Sigmoid colon (tissue), 7 donors: ENCODE data around the gene HDHD3. TPM values are rescaled to one million over a fixed set of nuclear protein-coding genes. Genes with fewer than 3 reads are reported as not detected.

Experiments
- DNase-seq: peaks from one replicate; pipeline ENCODE4 v3.0.0-alpha.2; 2019
- H3K27ac ChIP-seq, 4 donors: fragments of 200-600 bp; sonication (generic); one replicate each; pipeline ENCODE4 v1.5.1; 2016 to 2019; ENCODE audit warnings: mild to moderate bottlenecking in 1 of 4
- H3K27me3 ChIP-seq, 3 donors: fragments of 200-600 bp; sonication (generic); one replicate each; pipeline ENCODE4 v1.5.1; 2019; ENCODE audit warnings: mild to moderate bottlenecking in 1 of 3
- H3K36me3 ChIP-seq, 4 donors: fragments of 200-600 bp; sonication (generic); one replicate each; pipeline ENCODE4 v1.5.1; 2016 to 2019
- H3K4me1 ChIP-seq, 4 donors: fragments of 200-600 bp; sonication (generic); one replicate each; pipeline ENCODE4 v1.5.1; 2017 to 2019
- H3K4me3 ChIP-seq, 4 donors: fragments of 200-600 bp; sonication (generic); one replicate each; pipeline ENCODE4 v1.5.1; 2017 to 2019; ENCODE audit warnings: mild to moderate bottlenecking in 2 of 4, moderate library complexity in 1 of 4
- H3K9me3 ChIP-seq, 4 donors: fragments of 200-600 bp in 3 of 4; sonication (generic) in 3 of 4; one replicate each; pipeline versions ENCODE4 v1.5.1 to v1.6.1; 2013 to 2019
- CTCF ChIP-seq, 4 experiments: fragments of 450-650 bp in 3 of 4; fragments of 200-600 bp in 1 of 4; IDR thresholded peaks; one replicate each; pipeline ENCODE4 v1.5.1; 2016 to 2019; ENCODE audit warnings: antibody characterized with exemption in 4 of 4, mild to moderate bottlenecking in 3 of 4, moderate library complexity in 2 of 4
- EP300 ChIP-seq, 4 donors: sonication (generic); formaldehyde crosslinking; IDR thresholded peaks; one replicate each; pipeline ENCODE4 v1.6.1; 2017; ENCODE audit warnings: antibody characterized with exemption in 4 of 4
- POLR2A ChIP-seq, 2 donors: fragments of 450-650 bp; IDR thresholded peaks; one replicate each; pipeline ENCODE4 v1.6.1; 2016; ENCODE audit warnings: antibody characterized with exemption in 2 of 2, mild to moderate bottlenecking in 2 of 2, moderate library complexity in 2 of 2
- POLR2AphosphoS5 ChIP-seq, 4 donors: sonication (generic); formaldehyde crosslinking; IDR thresholded peaks; one replicate each; pipeline ENCODE4 v1.6.1; 2017; ENCODE audit warnings: antibody characterized with exemption in 4 of 4
- WGBS, 2 donors: extraction: QIAGEN DNeasy Blood & Tissue Kit; methylation state at CpG; one replicate each; pipeline ENCODE4 v1.1.7; 2013; 5-methylcytosine and 5-hydroxymethylcytosine counted together
- intact Hi-C: fragments of 100-400 bp; cut with DNase I; formaldehyde crosslinking; loops from one replicate; pipeline ENCODE4 v1.15.1; 2023
- polyA plus RNA-seq, 3 donors: library from polyadenylated mRNA; stranded (reverse); fragments of 200-250 nt; gene quantifications; one replicate each; pipeline ENCODE4 v1.2.3, GENCODE V29; 2013
- total RNA-seq, 4 donors: library from RNA; depleted of rRNA; stranded (reverse); fragments of >200 nt; gene quantifications; one replicate each; pipeline ENCODE4 v1.1.0, GENCODE V29; 2016
- donor health status: healthy with polysubstance abuse.
- donor health status: Bipolar disorder and iron deficiency.
- donor health status: healthy.

The HDHD3 gene
- total and polyA plus RNA-seq, 7 donors = 16.4 to 158 (median 34.6) TPM

- Histone ChIP-seq H3K4me1 (peaks cover 0 to 16% (median 11%) of the 10 kb centered on the region in 4 donors), H3K27ac (no peak overlapping the region), H3K9me3 (no peaks in the 10 kb centered on the region), H3K4me3 (no peak overlapping the region), H3K27me3 (no peaks in the 10 kb centered on the region), H3K36me3 (no peaks in the 10 kb centered on the region)
- intact Hi-C loops = no loop called here
- TF ChIP-seq POLR2AphosphoS5 (IDR thresholded peaks at IDR 0.05) (no peak), POLR2A (IDR thresholded peaks at IDR 0.05) (no peak), CTCF (IDR thresholded peaks at IDR 0.05) (no peak), EP300 (IDR thresholded peaks at IDR 0.05) (no peak)
- WGBS, 2 donors = 94 to 95% methylated on average over 2 of the region's 2 CpGs
- no peak for DNase-seq
Observed at GRCh38 chr9:113337714-113338113, 39.1 kb downstream of the HDHD3 start.

- H3K9me3 ChIP-seq = no peaks in the 10 kb centered on the region
- H3K27ac ChIP-seq = no peak overlapping the region
- peaks cover 0 to 23% (median 0%) of the 10 kb centered on the region in 4 donors for H3K36me3 ChIP-seq
- no peak for DNase-seq
- no peaks in the 10 kb centered on the region for H3K4me1 ChIP-seq
- 83% methylated on average over 4 of the region's 4 CpGs for WGBS, 2 donors
- H3K27me3 ChIP-seq = no peaks in the 10 kb centered on the region
- no peak for TF ChIP-seq EP300 (IDR thresholded peaks at IDR 0.05)
- TF ChIP-seq POLR2A (IDR thresholded peaks at IDR 0.05) = no peak
- no peak for TF ChIP-seq CTCF (IDR thresholded peaks at IDR 0.05)
- no peak for TF ChIP-seq POLR2AphosphoS5 (IDR thresholded peaks at IDR 0.05)
- intact Hi-C loops = no loop called here
- H3K4me3 ChIP-seq = no peak overlapping the region
Observed at GRCh38 chr9:113331780-113332179, 45.0 kb downstream of the HDHD3 start.

- intact Hi-C loops = no loop called here
- Histone ChIP-seq H3K4me3 (no peak overlapping the region), H3K36me3 (peaks cover 0 to 23% (median 0%) of the 10 kb centered on the region in 4 donors), H3K4me1 (no peaks in the 10 kb centered on the region), H3K27ac (no peak overlapping the region), H3K9me3 (no peaks in the 10 kb centered on the region), H3K27me3 (no peaks in the 10 kb centered on the region)
- DNase-seq = no peak
- WGBS, 2 donors = 94 to 98% methylated on average over 3 of the region's 3 CpGs
- TF ChIP-seq POLR2AphosphoS5 (IDR thresholded peaks at IDR 0.05) (no peak), POLR2A (IDR thresholded peaks at IDR 0.05) (no peak), CTCF (IDR thresholded peaks at IDR 0.05) (no peak), EP300 (IDR thresholded peaks at IDR 0.05) (no peak)
Observed at GRCh38 chr9:113328045-113328782, 48.6 kb downstream of the HDHD3 start.

GRCh38 chr9:113326230-113326629 lies 50.6 kb downstream of the HDHD3 start:
- no peak for TF ChIP-seq CTCF (IDR thresholded peaks at IDR 0.05)
- no peak for TF ChIP-seq EP300 (IDR thresholded peaks at IDR 0.05)
- TF ChIP-seq POLR2A (IDR thresholded peaks at IDR 0.05) = no peak
- TF ChIP-seq POLR2AphosphoS5 (IDR thresholded peaks at IDR 0.05) = no peak
- Histone ChIP-seq H3K9me3 (no peaks in the 10 kb centered on the region), H3K27ac (no peak overlapping the region), H3K27me3 (no peaks in the 10 kb centered on the region), H3K4me3 (no peak overlapping the region), H3K36me3 (peaks cover 0 to 26% (median under 1%) of the 10 kb centered on the region in 4 donors), H3K4me1 (no peaks in the 10 kb centered on the region)
- DNase-seq = no peak
- 96 to 98% methylated on average over 4 of the region's 4 CpGs for WGBS, 2 donors
- intact Hi-C loops = no loop called here

Other genes with a start within 250 kb of the HDHD3 start
- gene SLC31A2, start 226.0 kb downstream of the HDHD3 start, total RNA-seq = 10 to 100 TPM in 2 of 4 donors, 1 to 10 TPM in 2; 4.5 to 12.5 (median 7.7) TPM
- 10 to 100 TPM; 10.8 to 19.9 (median 13.0) TPM for gene SLC31A2, start 226.0 kb downstream of the HDHD3 start, polyA plus RNA-seq
- 10 to 100 TPM; 18.8 to 22.5 (median 20.9) TPM for gene FKBP15, start 155.7 kb downstream of the HDHD3 start, total RNA-seq
- 10 to 100 TPM in 1 of 3 donors, 1 to 10 TPM in 2; 7.2 to 16.5 (median 9.5) TPM for gene FKBP15, start 155.7 kb downstream of the HDHD3 start, polyA plus RNA-seq
- gene SLC31A1, start 155.4 kb downstream of the HDHD3 start, total RNA-seq = 1 to 10 TPM; 7.1 to 9.6 (median 8.6) TPM
- gene SLC31A1, start 155.4 kb downstream of the HDHD3 start, polyA plus RNA-seq = 10 to 100 TPM in 2 of 3 donors, 1 to 10 TPM in 1; 4.2 to 28.0 (median 12.0) TPM
- gene CDC26, start 101.4 kb downstream of the HDHD3 start, total RNA-seq = 10 to 100 TPM; 57.1 to 71.7 (median 66.2) TPM
- gene CDC26, start 101.4 kb downstream of the HDHD3 start, polyA plus RNA-seq = 10 to 100 TPM; 33.8 to 74.5 (median 64.5) TPM
- gene PRPF4, start 101.3 kb downstream of the HDHD3 start, total RNA-seq = 10 to 100 TPM; 12.7 to 21.4 (median 14.1) TPM
- gene PRPF4, start 101.3 kb downstream of the HDHD3 start, polyA plus RNA-seq = 10 to 100 TPM in 1 of 3 donors, 1 to 10 TPM in 2; 7.9 to 15.5 (median 9.0) TPM
- not detected for gene RNF183, start 73.6 kb downstream of the HDHD3 start, total RNA-seq
- 1 to 10 TPM in 1 of 3 donors, not detected in 2; 2.3 TPM for gene RNF183, start 73.6 kb downstream of the HDHD3 start, polyA plus RNA-seq
- 1 to 10 TPM; 1.8 to 3.9 (median 2.6) TPM for gene WDR31, start 36.7 kb downstream of the HDHD3 start, total RNA-seq
- gene WDR31, start 36.7 kb downstream of the HDHD3 start, polyA plus RNA-seq = 1 to 10 TPM; 1.2 to 2.0 (median 1.8) TPM
- under 1 TPM; 0.27 to 0.66 (median 0.32) TPM for gene BSPRY, start 27.4 kb downstream of the HDHD3 start, total RNA-seq
- 10 to 100 TPM; 14.4 to 23.6 (median 21.8) TPM for gene BSPRY, start 27.4 kb downstream of the HDHD3 start, polyA plus RNA-seq
- gene ALAD, start 24.3 kb upstream of the HDHD3 start, total RNA-seq = 10 to 100 TPM; 14.8 to 31.0 (median 23.3) TPM
- 10 to 100 TPM; 37.0 to 50.2 (median 47.4) TPM for gene ALAD, start 24.3 kb upstream of the HDHD3 start, polyA plus RNA-seq
- 10 to 100 TPM; 24.9 to 45.6 (median 39.1) TPM for gene POLE3, start 33.7 kb upstream of the HDHD3 start, total RNA-seq
- gene POLE3, start 33.7 kb upstream of the HDHD3 start, polyA plus RNA-seq = 10 to 100 TPM; 25.2 to 49.2 (median 27.0) TPM
- under 1 TPM in 3 of 4 donors, not detected in 1; 0.36 to 0.68 (median 0.55) TPM for gene C9orf43, start 33.8 kb upstream of the HDHD3 start, total RNA-seq
- under 1 TPM in 2 of 3 donors, not detected in 1; 0.20 to 0.60 TPM for gene C9orf43, start 33.8 kb upstream of the HDHD3 start, polyA plus RNA-seq
- 10 to 100 TPM; 26.9 to 50.7 (median 42.0) TPM for gene RGS3, start 86.7 kb upstream of the HDHD3 start, total RNA-seq
- gene RGS3, start 86.7 kb upstream of the HDHD3 start, polyA plus RNA-seq = 10 to 100 TPM; 32.4 to 43.6 (median 32.6) TPM